Gastroesophageal sphincter (tissue), 3 donors: Measurements from ENCODE around the gene TAT.
"Not testable (repeated sequence)": the region's sequence is repeated elsewhere in the genome, so short reads cannot be mapped to it uniquely, and the experiment has no call there.

Experiments
- POLR2A ChIP-seq, 2 donors: fragments of 450-650 bp; IDR thresholded peaks; one replicate each; pipeline ENCODE4 v1.6.1; 2017; ENCODE audit warnings: antibody characterized with exemption in 2 of 2, mild to moderate bottlenecking in 2 of 2, moderate library complexity in 1 of 2
- TF ChIP-seq, protein P1 (sequence below), 4 experiments: fragments of 200-600 bp in 2 of 4; fragments of 450-650 bp in 2 of 4; sonication (generic) in 1 of 4; IDR thresholded peaks; one replicate each; pipeline ENCODE4 v1.5.1; 2017 to 2019; ENCODE audit warnings: antibody characterized with exemption in 4 of 4, mild to moderate bottlenecking in 2 of 4, moderate library complexity in 2 of 4

DNA sequence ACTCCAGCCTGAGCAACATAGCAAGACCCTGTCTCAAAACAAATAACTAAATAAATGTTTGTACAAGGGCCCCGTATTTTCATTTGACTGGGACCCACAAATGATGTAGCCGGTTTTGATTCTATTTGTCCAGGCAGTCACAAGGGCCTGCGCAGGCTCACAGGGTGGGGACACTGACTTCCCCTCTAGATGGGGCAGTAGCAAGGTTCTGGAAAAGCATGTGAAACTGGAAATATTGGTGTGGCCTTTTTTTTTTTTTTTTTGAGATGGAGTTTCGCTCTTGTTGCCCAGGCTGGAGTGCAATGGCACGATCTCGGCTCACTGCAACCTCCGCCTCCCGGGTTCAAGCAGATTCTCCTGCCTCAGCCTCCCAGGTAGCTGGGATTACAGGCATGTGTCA lies 38.1 kb upstream of the TAT start:
- TF ChIP-seq, protein P1, sequence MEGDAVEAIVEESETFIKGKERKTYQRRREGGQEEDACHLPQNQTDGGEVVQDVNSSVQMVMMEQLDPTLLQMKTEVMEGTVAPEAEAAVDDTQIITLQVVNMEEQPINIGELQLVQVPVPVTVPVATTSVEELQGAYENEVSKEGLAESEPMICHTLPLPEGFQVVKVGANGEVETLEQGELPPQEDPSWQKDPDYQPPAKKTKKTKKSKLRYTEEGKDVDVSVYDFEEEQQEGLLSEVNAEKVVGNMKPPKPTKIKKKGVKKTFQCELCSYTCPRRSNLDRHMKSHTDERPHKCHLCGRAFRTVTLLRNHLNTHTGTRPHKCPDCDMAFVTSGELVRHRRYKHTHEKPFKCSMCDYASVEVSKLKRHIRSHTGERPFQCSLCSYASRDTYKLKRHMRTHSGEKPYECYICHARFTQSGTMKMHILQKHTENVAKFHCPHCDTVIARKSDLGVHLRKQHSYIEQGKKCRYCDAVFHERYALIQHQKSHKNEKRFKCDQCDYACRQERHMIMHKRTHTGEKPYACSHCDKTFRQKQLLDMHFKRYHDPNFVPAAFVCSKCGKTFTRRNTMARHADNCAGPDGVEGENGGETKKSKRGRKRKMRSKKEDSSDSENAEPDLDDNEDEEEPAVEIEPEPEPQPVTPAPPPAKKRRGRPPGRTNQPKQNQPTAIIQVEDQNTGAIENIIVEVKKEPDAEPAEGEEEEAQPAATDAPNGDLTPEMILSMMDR (IDR thresholded peaks at IDR 0.05): not testable (repeated sequence)
- not testable (repeated sequence) for TF ChIP-seq POLR2A (IDR thresholded peaks at IDR 0.05)
